CD4-positive, alpha-beta T cell treated with Interferon alpha-2 for 1 hour (primary cell): ENCODE results near the gene ARHGAP6.
"Not testable (repeated sequence)": the region's sequence is repeated elsewhere in the genome, so short reads cannot be mapped to it uniquely, and the experiment has no call there.

ENCODE experiments used
- DNase-seq, 2 donors: peaks; one replicate each; pipeline ENCODE4 v3.0.0-alpha.2; 2020 to 2022

Gene ARHGAP6

GRCh38 chrX:11137543-11138139 is 528.1 kb downstream of the ARHGAP6 start:
- DNase-seq: peak in 1 of 2 donors; percentile 41

- no peak for DNase-seq
These were observed 530.0 kb downstream of the ARHGAP6 start for GRCh38 chrX:11135564-11136185.

- no peak for DNase-seq
These were observed 534.6 kb downstream of the ARHGAP6 start for GRCh38 chrX:11131146-11131545.

GRCh38 chrX:11130136-11130535 is 535.6 kb downstream of the ARHGAP6 start:
- DNase-seq: no peak

GRCh38 chrX:11129534-11130105 is 536.1 kb downstream of the ARHGAP6 start:
- no peak for DNase-seq

- no peak for DNase-seq
These were observed 540.7 kb downstream of the ARHGAP6 start for GRCh38 chrX:11125060-11125459.

GRCh38 chrX:11124112-11124511 is 541.6 kb downstream of the ARHGAP6 start:
- no peak for DNase-seq

- not testable (repeated sequence) for DNase-seq
These were observed 542.6 kb downstream of the ARHGAP6 start for GRCh38 chrX:11123087-11123486.

- no peak for DNase-seq
These were observed 546.3 kb downstream of the ARHGAP6 start for GRCh38 chrX:11119313-11119943.

GRCh38 chrX:11117745-11118144 is 548.0 kb downstream of the ARHGAP6 start:
- DNase-seq: no peak

- no peak for DNase-seq
These were observed 552.0 kb downstream of the ARHGAP6 start for GRCh38 chrX:11113731-11114130.

- DNase-seq: peak in 1 of 2 donors; percentile 12
These were observed 553.8 kb downstream of the ARHGAP6 start for GRCh38 chrX:11111947-11112346.

- peak; percentile 87 to 89 for DNase-seq
These were observed 554.5 kb downstream of the ARHGAP6 start, which contains the start of gene HCCS for GRCh38 chrX:11111037-11111851. Gene HCCS (plus strand): TSS chrX:11111332. CDS start chrX:11112061, 729 bp downstream.

GRCh38 chrX:11109968-11110367 is 555.8 kb downstream of the ARHGAP6 start:
- DNase-seq: no peak

GRCh38 chrX:11108253-11108941 is 557.3 kb downstream of the ARHGAP6 start:
- no peak for DNase-seq

- DNase-seq: no peak
These were observed 560.6 kb downstream of the ARHGAP6 start for GRCh38 chrX:11105080-11105479.

- DNase-seq: no peak
These were observed 562.0 kb downstream of the ARHGAP6 start for GRCh38 chrX:11103751-11104150.

- no peak for DNase-seq
These were observed 562.7 kb downstream of the ARHGAP6 start for GRCh38 chrX:11103006-11103405.

- no peak for DNase-seq
These were observed 565.3 kb downstream of the ARHGAP6 start for GRCh38 chrX:11100281-11101035.

- DNase-seq: no peak
These were observed 566.3 kb downstream of the ARHGAP6 start for GRCh38 chrX:11099465-11099864.

- no peak for DNase-seq
These were observed 567.8 kb downstream of the ARHGAP6 start for GRCh38 chrX:11097933-11098332.

GRCh38 chrX:11089802-11090201 is 575.9 kb downstream of the ARHGAP6 start:
- no peak for DNase-seq
